GM21526 (cell line): ENCODE results near the gene RANBP3L.
"Not testable (repeated sequence)": the region's sequence is repeated elsewhere in the genome, so short reads cannot be mapped to it uniquely, and the experiment has no call there.

ENCODE experiments used
- ATAC-seq: cut with Tn5 transposase; IDR thresholded peaks from one replicate; pipeline ENCODE4 v1.9.1; 2021; ENCODE audit warnings: moderate library complexity; ENCODE audit not compliant: unreplicated experiment, low FRiP score

Gene RANBP3L

DNA sequence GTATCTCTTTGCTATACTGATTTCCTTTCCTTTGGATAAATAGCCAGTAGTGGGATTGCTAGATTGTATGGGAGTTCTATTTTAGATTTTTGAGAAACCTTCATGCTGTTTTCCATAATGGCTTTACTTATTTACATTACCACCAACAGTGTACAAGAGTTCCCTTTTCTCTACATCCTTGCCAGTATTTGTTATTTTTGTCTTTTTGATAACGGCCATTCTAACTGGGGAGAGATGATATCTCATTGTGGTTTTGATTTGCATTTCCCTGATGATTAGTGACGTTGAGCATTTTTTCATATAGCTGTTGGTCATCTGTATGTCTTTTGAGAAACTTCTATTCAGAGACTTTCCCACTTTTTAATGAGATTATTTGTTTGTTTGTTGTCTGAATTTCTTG lies 85.8 kb downstream of the RANBP3L start:
- ATAC-seq: no peak

DNA sequence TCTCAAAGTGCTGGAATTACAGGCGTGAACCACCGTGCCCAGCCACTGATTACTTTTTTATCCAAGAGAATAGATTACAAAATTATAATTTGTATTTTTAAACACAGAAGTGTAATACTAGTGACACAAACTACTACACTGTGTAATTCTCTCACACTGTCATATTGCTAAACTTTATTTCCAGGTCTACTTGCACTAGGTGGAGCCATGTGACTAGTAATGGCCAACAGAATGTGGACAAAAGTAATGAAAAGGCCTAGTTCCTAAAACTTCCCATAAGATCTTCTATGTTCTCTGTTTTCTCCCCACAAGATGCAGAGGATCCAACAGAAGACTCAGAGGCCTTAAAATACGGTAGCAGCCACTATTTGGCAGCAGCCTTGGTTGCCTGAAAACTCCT lies 87.3 kb downstream of the RANBP3L start:
- ATAC-seq: no peak

DNA sequence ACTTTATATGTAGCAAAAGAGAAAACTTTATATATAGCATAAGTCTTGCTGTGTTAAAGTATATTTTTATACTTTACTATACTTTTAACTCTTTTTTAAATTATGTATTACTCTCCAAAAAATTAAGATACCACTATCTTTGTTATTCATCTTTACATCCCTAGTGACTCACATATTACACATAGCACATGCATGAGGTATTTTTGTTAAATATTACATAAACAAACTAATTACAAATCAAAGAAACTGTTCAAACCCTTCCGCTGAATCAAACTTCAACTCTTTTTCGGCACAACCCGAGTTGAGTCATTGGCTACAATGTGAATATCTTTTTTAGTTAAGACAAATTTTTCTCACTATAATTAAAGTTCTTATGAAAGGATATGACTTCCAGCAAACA lies 92.0 kb downstream of the RANBP3L start:
- no peak for ATAC-seq

DNA sequence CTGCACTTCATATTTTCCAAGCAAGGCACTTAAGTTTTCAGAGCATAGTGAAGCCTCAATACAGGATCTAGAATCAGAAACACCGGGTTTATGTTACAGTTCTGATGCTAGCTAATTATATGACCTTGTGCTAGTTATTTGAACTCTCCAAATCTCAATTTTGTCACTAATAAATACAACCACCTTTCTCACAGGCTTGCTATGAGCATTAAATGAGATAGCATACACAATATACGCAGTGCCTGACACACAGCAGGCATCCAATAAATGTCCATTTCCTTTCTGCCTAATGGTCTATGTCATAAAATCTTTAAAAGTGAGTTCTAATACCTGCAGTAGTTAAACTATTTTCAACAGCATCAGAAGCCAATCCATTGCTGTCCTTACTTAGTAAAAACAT lies 92.9 kb downstream of the RANBP3L start:
- ATAC-seq: no peak

DNA sequence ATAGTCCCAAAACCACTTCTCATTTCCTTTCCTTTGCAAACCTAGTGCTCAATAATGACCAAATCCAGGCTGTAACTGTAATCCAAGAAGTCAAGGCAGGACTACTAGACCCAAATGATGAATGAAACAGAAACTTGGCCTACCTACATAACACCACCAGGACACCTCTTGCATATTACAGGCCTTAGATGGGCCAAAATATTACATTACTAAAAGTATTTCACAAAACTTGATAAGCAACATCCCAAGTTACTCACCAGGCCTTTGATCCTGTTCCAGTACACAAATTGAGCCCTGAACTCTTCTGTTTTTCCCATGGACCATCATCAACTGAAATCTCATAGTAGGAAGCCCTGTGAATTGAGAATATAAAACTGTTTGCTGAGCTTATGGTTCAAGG lies 94.8 kb downstream of the RANBP3L start:
- no peak for ATAC-seq

DNA sequence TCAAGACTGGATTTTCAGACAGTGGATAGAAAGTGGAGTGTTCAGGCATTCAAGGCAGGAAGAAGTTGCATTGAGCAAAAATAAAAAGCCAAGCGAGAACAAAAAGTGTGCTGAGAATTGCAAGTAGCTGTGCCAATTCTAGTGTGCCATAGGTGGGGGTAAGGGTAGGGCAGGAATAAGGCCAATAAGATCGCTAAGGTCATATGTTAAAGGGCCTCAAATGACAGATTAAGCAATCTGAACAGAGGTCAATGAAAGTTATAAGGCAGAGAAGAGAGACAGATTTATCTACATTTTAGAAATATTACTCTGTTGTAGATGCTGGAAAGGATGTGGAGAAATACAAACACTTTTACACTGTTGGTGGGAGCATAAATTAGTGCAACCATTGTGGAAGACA lies 96.4 kb downstream of the RANBP3L start:
- no peak for ATAC-seq

DNA sequence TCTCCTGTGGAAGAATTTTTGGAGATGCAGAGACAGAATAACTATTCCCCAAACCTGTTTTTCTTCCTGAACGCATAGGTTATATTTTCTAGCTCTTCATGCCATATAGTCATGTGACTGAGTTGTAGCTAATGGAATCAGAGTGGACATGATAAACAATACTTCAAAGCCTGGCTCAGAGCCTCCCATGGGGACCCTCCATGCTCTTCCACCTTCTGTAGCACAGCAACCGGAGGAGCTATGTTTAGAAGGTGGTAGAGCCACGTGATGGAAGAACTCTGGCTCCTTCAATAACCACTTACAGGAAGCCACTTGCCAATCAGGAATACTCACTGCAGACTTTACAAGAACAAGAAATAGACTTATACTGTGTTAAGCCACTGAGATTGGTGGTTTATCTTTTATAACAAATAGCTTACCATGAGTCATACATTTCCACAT lies 99.2 kb downstream of the RANBP3L start:
- ATAC-seq: no peak

DNA sequence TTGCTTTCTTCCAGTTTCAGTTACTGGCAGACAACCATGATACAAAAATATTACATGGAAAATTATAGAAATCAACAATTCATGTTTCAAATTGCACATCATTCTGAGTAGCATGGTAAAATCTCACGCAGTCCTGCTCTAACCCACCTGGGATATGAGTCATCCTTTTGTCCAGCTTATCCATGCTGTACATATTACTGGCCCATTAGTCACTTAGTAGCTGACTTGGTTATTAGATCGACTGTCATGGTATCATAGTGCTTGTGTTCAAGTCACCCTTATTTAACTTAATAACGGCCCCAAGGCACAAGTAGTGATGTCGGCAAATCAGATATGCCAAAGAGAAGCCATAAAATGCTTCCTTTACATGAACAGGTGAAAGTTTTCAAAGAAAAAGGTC lies 101.2 kb downstream of the RANBP3L start:
- ATAC-seq: no peak

DNA sequence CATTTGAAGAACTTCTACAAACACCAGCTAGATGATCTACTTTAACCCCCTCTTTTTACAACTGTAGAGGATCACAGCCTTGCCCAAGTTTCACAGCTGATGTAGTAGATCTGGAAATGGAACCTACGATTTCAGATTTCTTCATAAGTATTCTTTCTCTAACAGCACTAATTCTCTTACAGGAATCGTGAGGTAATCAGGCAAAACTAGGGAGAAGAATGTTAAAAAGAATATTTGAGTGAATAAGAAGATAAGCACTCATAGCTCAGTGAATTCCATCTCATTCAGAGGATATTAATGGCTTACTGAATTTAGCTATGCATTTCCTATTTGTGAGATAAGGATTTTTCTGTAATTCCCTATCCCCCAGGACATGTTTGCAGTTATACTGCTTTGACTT lies 102.1 kb downstream of the RANBP3L start:
- ATAC-seq: no peak

DNA sequence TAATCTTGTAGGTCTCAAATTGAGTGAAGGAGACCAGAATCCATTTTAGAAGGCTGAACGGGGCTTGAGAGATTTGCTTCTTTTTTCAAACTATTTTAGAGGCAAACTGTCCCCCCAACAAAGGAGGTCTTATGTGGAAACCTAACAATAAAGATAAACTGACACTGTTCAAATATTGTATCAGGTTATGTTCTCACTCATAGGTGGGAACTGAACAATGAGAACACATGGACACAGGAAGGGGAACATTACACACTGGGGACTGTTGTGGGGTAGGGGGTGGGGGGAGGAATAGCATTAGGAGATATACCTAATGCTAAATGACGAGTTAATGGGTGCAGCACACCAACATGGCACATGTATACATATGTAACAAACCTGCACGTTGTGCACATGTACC lies 102.9 kb downstream of the RANBP3L start:
- ATAC-seq: not testable (repeated sequence)
